H1 (cell line): Measurements from ENCODE around the gene RAD51C. TPM values are rescaled to one million over a fixed set of nuclear protein-coding genes. Genes with fewer than 3 reads are reported as not detected.

Experiments
- CTCF ChIA-PET: fragments of 300-600 bp; sonication (Branson Sonifier 250); formaldehyde crosslinking; loops from one replicate; lab custom pipeline; 2021; ENCODE audit not compliant: partially characterized antibody; lab: Charles Lee
- POLR2A ChIA-PET: fragments of 300-600 bp; sonication (Branson Sonifier 250); formaldehyde crosslinking; loops from one replicate; lab custom pipeline; 2021; ENCODE audit warnings: inconsistent platforms; ENCODE audit not compliant: partially characterized antibody; lab: Charles Lee
- DNase-seq, 2 experiments: peaks; one replicate each; pipeline versions ENCODE4 v3.0.0 to v3.0.0-alpha.2; 2010 to 2022; ENCODE audit warnings: low spot score in 2 of 2, low read depth in 1 of 2, mixed read lengths in 1 of 2
- FAIRE-seq: peaks from 2 replicates; lab custom pipeline; 2011; peaks lifted over from hg19 to GRCh38; lab: Jason Lieb, UNC
- H2AFZ ChIP-seq: 2 replicates; pipeline ENCODE4 v1.8.1; 2012; ENCODE audit warnings: low read length, inconsistent platforms
- H2AK5ac ChIP-seq: 2 replicates; pipeline ENCODE4 v1.6.1; 2013; ENCODE audit warnings: low read depth, low read length
- H2BK120ac ChIP-seq: replicated peaks from 2 replicates; pipeline ENCODE3; 2013; ENCODE audit warnings: low read depth, low read length, inconsistent platforms
- H2BK12ac ChIP-seq: 2 replicates; pipeline ENCODE4 v1.6.1; 2013; ENCODE audit warnings: low read depth, low read length
- H2BK15ac ChIP-seq: 2 replicates; pipeline ENCODE4 v1.6.1; 2013; ENCODE audit warnings: low read length
- H2BK20ac ChIP-seq: 2 replicates; pipeline ENCODE4 v1.6.1; 2013; ENCODE audit warnings: low read length
- H2BK5ac ChIP-seq: 2 replicates; pipeline ENCODE4 v1.6.1; 2013; ENCODE audit warnings: low read depth, low read length
- H3K14ac ChIP-seq: 2 replicates; pipeline ENCODE4 v1.6.1; 2013; ENCODE audit warnings: inconsistent platforms; ENCODE audit not compliant: insufficient read length
- H3K18ac ChIP-seq: 2 replicates; pipeline ENCODE4 v1.6.1; 2013; ENCODE audit warnings: low read length; ENCODE audit errors: extremely low read depth
- H3K23ac ChIP-seq: 2 replicates; pipeline ENCODE4 v1.6.1; 2013; ENCODE audit warnings: inconsistent platforms; ENCODE audit not compliant: insufficient read length
- H3K23me2 ChIP-seq: 2 replicates; pipeline ENCODE4 v1.6.1; 2013; ENCODE audit warnings: low read depth, low read length
- H3K27ac ChIP-seq: 2 replicates; pipeline ENCODE4 v1.6.1; 2011; ENCODE audit warnings: low read depth, low read length, inconsistent platforms
- H3K27me3 ChIP-seq, 4 experiments: replicated peaks in 1 of 4; 1 replicate in 1 of 4; 2 replicates in 3 of 4; pipeline versions ENCODE4 v1.6.1 to v1.8.1; 2011 to 2013; ENCODE audit warnings: low read length in 3 of 4, mild to moderate bottlenecking in 3 of 4, inconsistent platforms in 2 of 4, mixed read lengths in 2 of 4, moderate library complexity in 1 of 4; ENCODE audit not compliant: control insufficient read depth in 3 of 4, insufficient read depth in 3 of 4; ENCODE audit errors: extremely low read depth in 1 of 4
- H3K36me3 ChIP-seq, 4 experiments: 2 replicates each; pipeline versions ENCODE4 v1.6.1 to v1.8.1; 2011 to 2013; ENCODE audit warnings: mild to moderate bottlenecking in 4 of 4, low read length in 3 of 4, moderate library complexity in 2 of 4, control low read depth in 1 of 4, inconsistent platforms in 1 of 4; ENCODE audit not compliant: insufficient read depth in 4 of 4, control insufficient read depth in 2 of 4
- H3K4ac ChIP-seq: replicated peaks from 2 replicates; pipeline ENCODE3; 2013; ENCODE audit warnings: low read length, low read depth, mixed read lengths, inconsistent platforms; ENCODE audit not compliant: insufficient read length
- H3K4me1 ChIP-seq, 4 experiments: replicated peaks in 1 of 4; 1 replicate in 1 of 4; 2 replicates in 3 of 4; pipeline versions ENCODE4 v1.6.1 to v1.8.1; 2011 to 2013; ENCODE audit warnings: low read length in 3 of 4, inconsistent platforms in 2 of 4, mixed read lengths in 1 of 4; ENCODE audit not compliant: insufficient read depth in 4 of 4, control insufficient read depth in 3 of 4
- H3K4me2 ChIP-seq, 2 experiments: 2 replicates each; pipeline versions ENCODE4 v1.6.1 to v1.8.1; 2011 to 2013; ENCODE audit warnings: low read depth in 2 of 2, low read length in 2 of 2, control low read depth in 1 of 2, inconsistent platforms in 1 of 2, mild to moderate bottlenecking in 1 of 2; ENCODE audit not compliant: insufficient read depth in 1 of 2
- H3K4me3 ChIP-seq, 4 experiments: fragments of 200-600, 300-600 bp in 1 of 4; sonication (generic), shearing (Covaris generic), sonication (Bioruptor Twin) in 1 of 4; 2 replicates each; pipeline versions ENCODE4 v1.5.1 to v1.8.1; 2011 to 2016; ENCODE audit warnings: low read length in 4 of 4, low read depth in 3 of 4, control low read depth in 2 of 4, inconsistent platforms in 2 of 4, mild to moderate bottlenecking in 2 of 4, mixed read lengths in 1 of 4, moderate library complexity in 1 of 4; ENCODE audit not compliant: insufficient read depth in 2 of 4; ENCODE audit errors: extremely low read depth in 1 of 4
- H3K56ac ChIP-seq: replicated peaks from 2 replicates; pipeline ENCODE3; 2013; ENCODE audit warnings: low read depth, mild to moderate bottlenecking, mixed read lengths, low read length, inconsistent platforms; ENCODE audit not compliant: insufficient read length
- H3K79me1 ChIP-seq: 2 replicates; pipeline ENCODE4 v1.6.1; 2013; ENCODE audit warnings: low read depth, low read length, control low read depth
- H3K79me2 ChIP-seq, 2 experiments: 2 replicates each; pipeline versions ENCODE4 v1.6.1 to v1.8.1; 2012 to 2013; ENCODE audit warnings: low read length in 2 of 2, mild to moderate bottlenecking in 2 of 2, inconsistent platforms in 1 of 2; ENCODE audit not compliant: insufficient read depth in 2 of 2, control insufficient read depth in 1 of 2
- H3K9ac ChIP-seq, 4 experiments: replicated peaks in 1 of 4; 1 replicate in 1 of 4; 2 replicates in 3 of 4; pipeline versions ENCODE4 v1.6.1 to v1.8.1; 2011 to 2013; ENCODE audit warnings: low read depth in 3 of 4, low read length in 3 of 4, control low read depth in 2 of 4, mild to moderate bottlenecking in 2 of 4, moderate library complexity in 2 of 4, inconsistent platforms in 1 of 4; ENCODE audit errors: extremely low read depth in 1 of 4
- H3K9me3 ChIP-seq, 2 experiments: 2 replicates each; pipeline versions ENCODE4 v1.6.1 to v1.8.1; 2012 to 2013; ENCODE audit warnings: mild to moderate bottlenecking in 2 of 2, moderate library complexity in 2 of 2, control low read depth in 1 of 2, inconsistent platforms in 1 of 2, low read depth in 1 of 2, low read length in 1 of 2, mixed read lengths in 1 of 2; ENCODE audit not compliant: insufficient read depth in 2 of 2
- H4K20me1 ChIP-seq, 2 experiments: replicated peaks in 1 of 2; 2 replicates each; pipeline versions ENCODE3 to v1.8.1; 2011 to 2013; ENCODE audit warnings: inconsistent platforms in 2 of 2, low read length in 2 of 2, mild to moderate bottlenecking in 1 of 2; ENCODE audit not compliant: insufficient read depth in 2 of 2, control insufficient read depth in 1 of 2
- H4K5ac ChIP-seq: 2 replicates; pipeline ENCODE4 v1.6.1; 2013; ENCODE audit warnings: low read length, low read depth, mixed read lengths, inconsistent platforms; ENCODE audit not compliant: insufficient read length
- H4K8ac ChIP-seq: 2 replicates; pipeline ENCODE4 v1.8.0; 2013; ENCODE audit warnings: mild to moderate bottlenecking, moderate library complexity, low read length, inconsistent platforms; ENCODE audit not compliant: insufficient read depth; ENCODE audit errors: extremely low read depth
- H4K91ac ChIP-seq: replicated peaks from 2 replicates; pipeline ENCODE3; 2013; ENCODE audit warnings: low read length, mixed read lengths, inconsistent platforms; ENCODE audit not compliant: insufficient read length
- BCL11A ChIP-seq, 2 experiments: IDR thresholded peaks; one replicate each; pipeline ENCODE4 v1.6.1; 2011; ENCODE audit warnings: low read depth in 2 of 2, low read length in 2 of 2, mild to moderate bottlenecking in 2 of 2
- BRCA1 ChIP-seq: IDR thresholded peaks from 2 replicates; pipeline ENCODE4 v1.6.1; 2012; ENCODE audit warnings: low read depth, low read length, improper control_type of control experiment
- EGR1 ChIP-seq: IDR thresholded peaks from 2 replicates; pipeline ENCODE4 v1.6.1; 2011; ENCODE audit warnings: low read depth, low read length, borderline replicate concordance
- NANOG ChIP-seq: IDR thresholded peaks from 2 replicates; pipeline ENCODE4 v1.6.1; 2011; ENCODE audit warnings: low read length, low read depth, mild to moderate bottlenecking, inconsistent platforms; ENCODE audit not compliant: insufficient read depth, poor library complexity, severe bottlenecking
- POU5F1 ChIP-seq: IDR thresholded peaks from 2 replicates; pipeline ENCODE4 v1.6.1; 2011; ENCODE audit warnings: low read depth, mild to moderate bottlenecking, low read length, moderate library complexity
- RBBP5 ChIP-seq: IDR thresholded peaks from 2 replicates; pipeline ENCODE4 v1.7.1; 2012; ENCODE audit warnings: low read depth, mild to moderate bottlenecking, inconsistent platforms, low read length, moderate library complexity, borderline replicate concordance
- RFX5 ChIP-seq: IDR thresholded peaks from 2 replicates; pipeline ENCODE4 v1.6.1; 2011; ENCODE audit warnings: low read depth, low read length, improper control_type of control experiment, borderline replicate concordance
- RXRA ChIP-seq: IDR thresholded peaks from 2 replicates; pipeline ENCODE4 v1.6.1; 2011; ENCODE audit warnings: low read depth, mild to moderate bottlenecking, low read length, moderate library complexity; ENCODE audit not compliant: insufficient read depth
- WGBS, 2 experiments: shearing (Covaris generic) in 1 of 2; methylation state at CpG; one replicate each; pipeline versions ENCODE4 v1.1.6 to v1.1.7; 2013 to 2015; ENCODE audit warnings: low lambda C conversion rate in 2 of 2, mixed read lengths in 2 of 2, inconsistent platforms in 1 of 2, low coverage in 1 of 2, missing lambda C conversion rate in 1 of 2; ENCODE audit not compliant: insufficient replicate concordance in 2 of 2, insufficient coverage in 1 of 2, insufficient read length in 1 of 2; ENCODE audit errors: extremely low coverage in 1 of 2, missing lambda C conversion rate in 1 of 2; 5-methylcytosine and 5-hydroxymethylcytosine counted together
- polyA plus RNA-seq, 7 experiments: library from polyadenylated mRNA; depleted of rRNA in 3 of 7; stranded (reverse) in 5 of 7; unstranded in 2 of 7; fragments of >200 nt in 5 of 7; fragments of 200-250 nt in 2 of 7; gene quantifications; 1 replicate in 5 of 7; 2 replicates in 1 of 7; 4 replicates in 1 of 7; pipeline versions ENCODE4 v1.2.1 to v1.2.3, GENCODE V29; 2011 to 2013; ENCODE audit warnings: missing spikeins in 2 of 7, mixed read lengths in 2 of 7
- total RNA-seq: library from RNA; stranded (reverse); fragmentation: NEBNext Ultra II Directional; extraction: Animal tissue kit (Norgen Biotek cat#: 25700); gene quantifications from 2 replicates; pipeline ENCODE4 v1.2.1, GENCODE V29; 2021
- TF ChIP-seq, protein P1 (sequence below): IDR thresholded peaks from 2 replicates; pipeline ENCODE4 v1.6.1; 2012; ENCODE audit warnings: inconsistent platforms
- TF ChIP-seq, protein P2 (sequence below), 3 experiments: IDR thresholded peaks; 1 replicate in 2 of 3; 2 replicates in 1 of 3; pipeline versions ENCODE4 v1.5.1 to v1.6.1; 2011; ENCODE audit warnings: low read length in 3 of 3, mild to moderate bottlenecking in 3 of 3, inconsistent platforms in 2 of 3, low read depth in 1 of 3, moderate library complexity in 1 of 3; ENCODE audit not compliant: insufficient read depth in 1 of 3; ENCODE audit errors: control extremely low read depth in 1 of 3

Gene RAD51C
- total and polyA plus RNA-seq, 2 of the 8 experiments (the other 6 are each of a cell fraction or from before 2014, with no cell fraction given), result 10.4 to 21.7 TPM

DNA sequence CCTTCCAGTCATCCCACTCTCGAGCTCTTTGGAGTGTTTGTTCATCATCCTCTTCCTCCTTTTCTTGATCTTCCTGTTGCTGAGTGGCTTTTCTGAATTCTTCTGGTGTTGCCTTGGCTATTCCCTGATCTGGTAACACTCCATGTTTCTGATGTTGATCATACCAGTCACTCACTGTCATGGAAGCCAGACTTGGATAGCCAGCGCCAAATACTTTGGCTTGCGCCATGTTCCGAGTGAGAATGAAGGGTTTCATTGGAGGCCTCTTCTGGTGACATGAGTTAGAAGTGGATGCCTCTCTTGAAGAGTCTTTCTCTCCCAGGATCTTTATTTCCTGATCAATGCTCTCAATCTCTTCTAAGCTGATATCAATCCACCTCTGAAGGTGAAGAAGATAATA lies 31.8 kb upstream of the RAD51C start:
- H3K4me3 ChIP-seq, result no peak overlapping the region
- H2BK12ac ChIP-seq, result peak overlapping the region; percentile 87; the same call in 1 of the 2 replicates
- H3K79me1 ChIP-seq, result no peaks in the 10 kb centered on the region
- ChIA-PET CTCF (interaction anchor here (0.9 to 1.7 kb wide), 4 partner anchors 10 to 71 kb away, joined by 3 to 7 read pairs (median 4); no protein-coding TSS in a partner anchor), POLR2A (interaction anchor here (1.0 to 5.7 kb wide), 13 partner anchors 9 to 344 kb away, joined by 3 to 230 read pairs (median 8); no protein-coding TSS in a partner anchor)
- H3K4ac ChIP-seq, result no peak overlapping the region
- H2BK5ac ChIP-seq, result no peak overlapping the region
- WGBS, 2 experiments, result 93% methylated on average over 4 of the region's 4 CpGs; no CpG with 5 or more reads in 1 of the 2 experiments
- H4K91ac ChIP-seq, result no peak overlapping the region
- H3K23ac ChIP-seq, result no peak overlapping the region
- H2AFZ ChIP-seq, result no peak overlapping the region
- H3K36me3 ChIP-seq, result no peaks in the 10 kb centered on the region
- H2BK120ac ChIP-seq, result no peak overlapping the region
- FAIRE-seq (no peak), DNase-seq (no peak)
- H3K18ac ChIP-seq, result no peak overlapping the region
- no peak overlapping the region for H2BK15ac ChIP-seq
- H4K8ac ChIP-seq, result no peak overlapping the region
- no peak overlapping the region for H2AK5ac ChIP-seq
- H3K56ac ChIP-seq, result no peak overlapping the region
- no peak overlapping the region for H3K4me2 ChIP-seq
- no peaks in the 10 kb centered on the region for H3K79me2 ChIP-seq
- no peaks in the 10 kb centered on the region for H3K27me3 ChIP-seq
- peaks cover 2% of the 10 kb centered on the region for H3K23me2 ChIP-seq
- H3K9ac ChIP-seq, result no peak overlapping the region
- H2BK20ac ChIP-seq, result no peak overlapping the region
- no peak overlapping the region for H3K27ac ChIP-seq
- H3K14ac ChIP-seq, result no peak overlapping the region
- H4K20me1 ChIP-seq, result no peaks in the 10 kb centered on the region
- no peaks in the 10 kb centered on the region for H3K9me3 ChIP-seq
- H4K5ac ChIP-seq, result no peak overlapping the region
- H3K4me1 ChIP-seq, result peaks cover 0 to 7% (median 1%) of the 10 kb centered on the region in 4 experiments; a peak in 2 of 7 replicates
- no peak for TF ChIP-seq BRCA1
- TF ChIP-seq, protein P1, sequence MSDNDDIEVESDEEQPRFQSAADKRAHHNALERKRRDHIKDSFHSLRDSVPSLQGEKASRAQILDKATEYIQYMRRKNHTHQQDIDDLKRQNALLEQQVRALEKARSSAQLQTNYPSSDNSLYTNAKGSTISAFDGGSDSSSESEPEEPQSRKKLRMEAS, result no peak
- no peak for TF ChIP-seq NANOG
- TF ChIP-seq, protein P2, sequence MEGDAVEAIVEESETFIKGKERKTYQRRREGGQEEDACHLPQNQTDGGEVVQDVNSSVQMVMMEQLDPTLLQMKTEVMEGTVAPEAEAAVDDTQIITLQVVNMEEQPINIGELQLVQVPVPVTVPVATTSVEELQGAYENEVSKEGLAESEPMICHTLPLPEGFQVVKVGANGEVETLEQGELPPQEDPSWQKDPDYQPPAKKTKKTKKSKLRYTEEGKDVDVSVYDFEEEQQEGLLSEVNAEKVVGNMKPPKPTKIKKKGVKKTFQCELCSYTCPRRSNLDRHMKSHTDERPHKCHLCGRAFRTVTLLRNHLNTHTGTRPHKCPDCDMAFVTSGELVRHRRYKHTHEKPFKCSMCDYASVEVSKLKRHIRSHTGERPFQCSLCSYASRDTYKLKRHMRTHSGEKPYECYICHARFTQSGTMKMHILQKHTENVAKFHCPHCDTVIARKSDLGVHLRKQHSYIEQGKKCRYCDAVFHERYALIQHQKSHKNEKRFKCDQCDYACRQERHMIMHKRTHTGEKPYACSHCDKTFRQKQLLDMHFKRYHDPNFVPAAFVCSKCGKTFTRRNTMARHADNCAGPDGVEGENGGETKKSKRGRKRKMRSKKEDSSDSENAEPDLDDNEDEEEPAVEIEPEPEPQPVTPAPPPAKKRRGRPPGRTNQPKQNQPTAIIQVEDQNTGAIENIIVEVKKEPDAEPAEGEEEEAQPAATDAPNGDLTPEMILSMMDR (IDR thresholded peaks at IDR 0.05; ENCODE audit: control extremely low read depth in 1 of 3, insufficient read depth in 1 of 3, low read depth in 1 of 3, low read length in 3 of 3), result no peak
- TF ChIP-seq BCL11A (IDR thresholded peaks at IDR 0.05; ENCODE audit: low read depth in 2 of 2, low read length in 2 of 2), result no peak
- TF ChIP-seq RFX5, result no peak
- no peak for TF ChIP-seq RBBP5
- TF ChIP-seq RXRA, result no peak
- TF ChIP-seq EGR1, result no peak
- TF ChIP-seq POU5F1, result no peak
